Cardiac muscle cell (in vitro differentiated cells and primary cell): ENCODE results near the gene PHLDB2. TPM values are rescaled to one million over a fixed set of nuclear protein-coding genes. Genes with fewer than 3 reads are reported as not detected.

Source experiments
- DNase-seq, 2 donors: peaks; one replicate each; pipeline versions ENCODE4 v3.0.0 to v3.0.0-alpha.2; 2010 to 2017; ENCODE audit warnings: low read depth in 1 of 2, low spot score in 1 of 2
- H3K27ac ChIP-seq: fragments of 200-600 bp; sonication (generic); 2 replicates; pipeline ENCODE4 v1.5.1; 2016
- H3K27me3 ChIP-seq: fragments of 200-600 bp; sonication (generic); 2 replicates; pipeline ENCODE4 v1.6.0; 2016; ENCODE audit warnings: control low read depth
- H3K36me3 ChIP-seq: fragments of 200-600 bp; sonication (generic); 2 replicates; pipeline ENCODE4 v1.5.1; 2016; ENCODE audit warnings: control low read depth
- H3K4me1 ChIP-seq: fragments of 200-600 bp; sonication (generic); 2 replicates; pipeline ENCODE4 v1.8.1; 2017; ENCODE audit warnings: low read depth, mild to moderate bottlenecking, mixed run types
- H3K4me3 ChIP-seq: fragments of 200-600 bp; sonication (generic); 2 replicates; pipeline ENCODE4 v1.5.1; 2016; ENCODE audit warnings: mild to moderate bottlenecking
- H3K9me3 ChIP-seq: fragments of 200-600 bp; sonication (generic); 2 replicates; pipeline ENCODE4 v1.5.1; 2017; ENCODE audit warnings: low read depth, mild to moderate bottlenecking, control low read depth
- CTCF ChIP-seq: IDR thresholded peaks from 2 replicates; pipeline ENCODE4 v1.5.1; 2012; ENCODE audit warnings: low read depth, mild to moderate bottlenecking, low read length
- polyA plus RNA-seq: library from polyadenylated mRNA; unstranded; fragments of >200 nt; fragmentation: Nextera tagmentation; extraction: Ambion mirVana; gene quantifications from 2 replicates; pipeline ENCODE4 v1.2.1, GENCODE V29; 2016
- total RNA-seq: library from RNA; depleted of rRNA; stranded (reverse); fragments of >200 nt; gene quantifications from 2 replicates; pipeline ENCODE4 v1.2.3, GENCODE V29; 2016

The PHLDB2 gene
- total and polyA plus RNA-seq, 2 experiments from 2014 or later = 11.3 to 27.2 TPM

GRCh38 chr3:111923095-111923771 is 64.2 kb downstream of the PHLDB2 start:
- no peaks in the 10 kb centered on the region for H3K27me3 ChIP-seq
- H3K4me3 ChIP-seq = no peak overlapping the region
- no peaks in the 10 kb centered on the region for H3K4me1 ChIP-seq
- H3K36me3 ChIP-seq = no peaks in the 10 kb centered on the region
- DNase-seq = no peak
- no peak overlapping the region for H3K27ac ChIP-seq
- TF ChIP-seq CTCF = no peak
- no peaks in the 10 kb centered on the region for H3K9me3 ChIP-seq

DNA sequence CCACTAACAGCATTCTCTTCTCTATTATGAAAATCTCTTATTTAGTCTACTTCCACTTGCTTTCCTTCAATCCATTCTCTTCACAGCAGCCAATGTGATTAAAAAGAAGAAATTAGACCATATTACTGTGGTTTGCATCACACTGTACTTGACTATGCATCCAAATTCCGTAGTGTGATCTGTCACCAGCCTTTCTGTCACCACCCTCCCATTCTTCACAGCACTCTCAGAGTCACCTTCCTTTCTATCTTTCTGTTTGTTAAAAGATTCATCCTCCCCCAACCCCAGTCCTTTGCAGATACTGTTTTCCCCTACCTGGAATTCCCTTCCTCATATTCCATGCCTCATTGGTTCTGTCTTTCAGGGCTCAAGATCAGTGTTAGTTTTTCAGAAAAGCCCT is 64.7 kb downstream of the PHLDB2 start:
- no peak for TF ChIP-seq CTCF
- DNase-seq = no peak
- Histone ChIP-seq H3K27ac (no peak overlapping the region), H3K4me3 (no peak overlapping the region), H3K27me3 (no peaks in the 10 kb centered on the region), H3K4me1 (no peaks in the 10 kb centered on the region), H3K36me3 (no peaks in the 10 kb centered on the region), H3K9me3 (no peaks in the 10 kb centered on the region)

- TF ChIP-seq CTCF = no peak
- H3K27ac ChIP-seq = no peak overlapping the region
- H3K9me3 ChIP-seq = no peaks in the 10 kb centered on the region
- H3K4me1 ChIP-seq = no peaks in the 10 kb centered on the region
- no peak overlapping the region for H3K4me3 ChIP-seq
- no peaks in the 10 kb centered on the region for H3K27me3 ChIP-seq
- no peak for DNase-seq
- H3K36me3 ChIP-seq = no peaks in the 10 kb centered on the region
Measured at GRCh38 chr3:111924283-111924682, 65.2 kb downstream of the PHLDB2 start.

DNA sequence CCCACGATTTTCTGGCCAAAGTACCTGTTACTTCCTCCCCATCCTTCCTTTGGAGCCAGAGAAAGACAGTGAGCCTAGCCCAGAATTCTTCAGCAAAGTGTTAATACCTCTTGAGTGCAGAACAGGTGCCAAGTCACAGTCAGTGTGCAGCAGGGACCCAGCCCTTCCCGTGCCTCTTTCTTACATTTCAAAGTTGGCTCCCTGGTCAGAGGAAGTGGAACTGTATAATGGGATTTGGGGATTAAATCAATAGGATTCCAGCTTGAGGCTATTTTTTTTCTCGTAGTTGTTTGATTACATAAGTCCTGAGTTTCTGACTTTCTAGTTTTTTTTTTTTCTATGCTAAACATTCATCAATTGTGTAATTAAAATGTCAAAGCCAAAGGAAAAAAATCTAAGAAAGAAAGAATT is 67.2 kb downstream of the PHLDB2 start:
- no peaks in the 10 kb centered on the region for H3K9me3 ChIP-seq
- no peaks in the 10 kb centered on the region for H3K36me3 ChIP-seq
- H3K27ac ChIP-seq = no peak overlapping the region

DNA sequence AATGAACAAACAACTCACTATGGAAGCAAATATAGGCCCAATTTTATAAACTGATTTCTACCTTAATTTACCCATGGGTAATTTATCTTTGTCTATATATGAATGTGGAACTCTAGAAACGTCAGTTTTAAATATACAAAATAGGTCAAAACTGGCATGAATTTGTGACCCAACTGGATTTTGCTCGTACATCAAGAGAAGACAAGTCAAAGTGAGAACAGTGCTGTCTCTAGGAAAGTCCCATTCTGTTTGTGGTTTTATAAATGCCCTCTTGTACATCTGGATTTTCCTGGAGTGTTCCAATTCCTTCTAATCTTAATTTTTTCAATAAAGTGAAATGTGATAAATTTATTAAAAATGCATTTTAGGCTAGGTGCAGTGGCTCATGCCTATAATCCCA is 69.5 kb downstream of the PHLDB2 start:
- Histone ChIP-seq H3K4me3 (no peak overlapping the region), H3K36me3 (no peaks in the 10 kb centered on the region), H3K27me3 (no peaks in the 10 kb centered on the region), H3K27ac (no peak overlapping the region), H3K4me1 (no peaks in the 10 kb centered on the region), H3K9me3 (no peaks in the 10 kb centered on the region)
- TF ChIP-seq CTCF = no peak
- DNase-seq = no peak

More for the DNA sequence above, 67.2 kb downstream of the PHLDB2 start:
- DNase-seq = no peak
- no peaks in the 10 kb centered on the region for H3K4me1 ChIP-seq
- no peaks in the 10 kb centered on the region for H3K27me3 ChIP-seq
- TF ChIP-seq CTCF = no peak
- no peak overlapping the region for H3K4me3 ChIP-seq
